ENCODE results near the gene OR2V1. TPM values are rescaled to one million over a fixed set of nuclear protein-coding genes. Genes with fewer than 3 reads are reported as not detected.
"Not testable (repeated sequence)": the region's sequence is repeated elsewhere in the genome, so short reads cannot be mapped to it uniquely, and the experiment has no call there.

The OR2V1 gene
- total RNA-seq, 2 experiments from 2014 or later, result not detected

- ATAC-seq; H3K36me3 Mint-ChIP-seq (ENCODE audit: low read depth); POLR2A ChIA-PET; H3K27ac Mint-ChIP-seq; H3K4me3 Mint-ChIP-seq; H3K4me1 Mint-ChIP-seq (ENCODE audit: low read depth); DNase-seq; CTCF ChIA-PET; H3K9me3 Mint-ChIP-seq (ENCODE audit: insufficient read depth): not testable (repeated sequence)
- peaks cover 22% of the 10 kb centered on the region for H3K27me3 Mint-ChIP-seq (ENCODE audit: low read depth)
These were observed 34.1 kb downstream of the OR2V1 start for GRCh38 chr5:181096721-181097382.

GRCh38 chr5:181095162-181095561 lies 35.8 kb downstream of the OR2V1 start:
- H3K9me3 Mint-ChIP-seq (ENCODE audit: insufficient read depth); CTCF ChIA-PET; ATAC-seq; H3K4me3 Mint-ChIP-seq; H3K4me1 Mint-ChIP-seq (ENCODE audit: low read depth); H3K27ac Mint-ChIP-seq; H3K36me3 Mint-ChIP-seq (ENCODE audit: low read depth); POLR2A ChIA-PET; DNase-seq: not testable (repeated sequence)
- H3K27me3 Mint-ChIP-seq (ENCODE audit: low read depth), result peaks cover 19% of the 10 kb centered on the region

DNA sequence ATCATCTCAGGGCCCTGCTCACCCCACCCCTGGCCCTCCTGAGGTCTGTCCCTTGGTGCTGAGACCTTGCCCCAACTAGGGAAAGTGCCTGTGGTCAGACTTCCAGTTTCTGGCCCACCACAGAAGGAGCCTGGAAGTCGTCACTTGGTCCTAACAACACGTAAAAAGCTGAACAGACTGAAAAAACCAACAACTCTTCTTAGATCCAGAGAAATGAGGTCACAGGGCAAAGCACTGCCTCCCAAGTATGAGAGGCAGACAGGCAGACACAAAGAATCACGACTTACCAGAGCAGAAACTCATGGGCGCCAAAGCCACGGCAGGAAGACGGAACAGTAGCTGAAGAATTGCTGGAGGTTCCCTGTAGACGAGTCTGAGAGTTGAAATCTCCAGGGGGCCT lies 38.5 kb downstream of the OR2V1 start:
- DNase-seq, result no peak
- ATAC-seq, result no peak
- ChIA-PET POLR2A (no interaction called here), CTCF (no interaction called here)
- Mint-ChIP-seq H3K36me3 (ENCODE audit: low read depth) (no peaks in the 10 kb centered on the region), H3K27ac (no peak overlapping the region), H3K27me3 (ENCODE audit: low read depth) (peaks cover 8% of the 10 kb centered on the region), H3K9me3 (ENCODE audit: insufficient read depth) (no peaks in the 10 kb centered on the region), H3K4me1 (ENCODE audit: low read depth) (no peaks in the 10 kb centered on the region), H3K4me3 (no peak overlapping the region)

- Mint-ChIP-seq H3K36me3 (ENCODE audit: low read depth) (no peaks in the 10 kb centered on the region), H3K4me3 (no peak overlapping the region), H3K27me3 (ENCODE audit: low read depth) (peaks cover 39% of the 10 kb centered on the region), H3K4me1 (ENCODE audit: low read depth) (no peaks in the 10 kb centered on the region), H3K27ac (no peak overlapping the region), H3K9me3 (ENCODE audit: insufficient read depth) (no peaks in the 10 kb centered on the region)
- ATAC-seq (no peak), DNase-seq (no peak)
- ChIA-PET CTCF (interaction anchor here (0.9 kb wide), 1 partner anchor 469 kb away, joined by 4 read pairs; no protein-coding TSS in a partner anchor), POLR2A (no interaction called here)
These were observed 42.7 kb downstream of the OR2V1 start for GRCh38 chr5:181088289-181088688.

DNA sequence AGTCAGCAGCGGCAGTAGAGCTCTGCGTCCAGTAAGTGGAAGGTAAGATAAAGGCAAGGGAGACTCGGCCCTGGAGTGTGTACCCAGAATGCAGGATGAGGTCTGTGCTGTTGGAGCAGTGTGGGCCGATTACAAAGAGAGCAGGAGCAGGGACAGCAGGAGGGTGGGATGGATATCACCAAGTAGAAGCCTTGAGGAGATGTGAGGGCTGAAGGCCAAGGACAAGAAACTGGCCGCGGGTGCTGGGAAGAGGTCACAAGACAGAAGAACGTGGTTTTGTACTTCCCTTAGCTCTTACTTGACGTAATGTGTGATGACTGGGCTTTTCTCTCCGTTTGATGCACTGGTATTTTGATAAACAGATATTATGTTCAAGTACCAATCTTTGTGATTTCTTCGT lies 43.7 kb downstream of the OR2V1 start:
- DNase-seq (no peak), ATAC-seq (no peak)
- POLR2A ChIA-PET, result no interaction called here
- Mint-ChIP-seq H3K27me3 (ENCODE audit: low read depth) (peaks cover 39% of the 10 kb centered on the region), H3K4me1 (ENCODE audit: low read depth) (no peaks in the 10 kb centered on the region), H3K4me3 (no peak overlapping the region), H3K36me3 (ENCODE audit: low read depth) (no peaks in the 10 kb centered on the region), H3K9me3 (ENCODE audit: insufficient read depth) (no peaks in the 10 kb centered on the region), H3K27ac (no peak overlapping the region)
- CTCF ChIA-PET, result interaction anchor here (0.9 kb wide), 1 partner anchor 468 kb away, joined by 4 read pairs; no protein-coding TSS in a partner anchor

- H3K4me3 Mint-ChIP-seq, result no peak overlapping the region
- ATAC-seq (no peak), DNase-seq (no peak)
- no peaks in the 10 kb centered on the region for H3K4me1 Mint-ChIP-seq (ENCODE audit: low read depth)
- H3K27ac Mint-ChIP-seq, result no peak overlapping the region
- CTCF ChIA-PET, result no interaction called here
- H3K36me3 Mint-ChIP-seq (ENCODE audit: low read depth), result no peaks in the 10 kb centered on the region
- H3K27me3 Mint-ChIP-seq (ENCODE audit: low read depth), result peaks cover 41% of the 10 kb centered on the region
- H3K9me3 Mint-ChIP-seq (ENCODE audit: insufficient read depth), result no peaks in the 10 kb centered on the region
- POLR2A ChIA-PET, result no interaction called here
These were observed 44.1 kb downstream of the OR2V1 start for GRCh38 chr5:181086884-181087205.

- ChIA-PET CTCF (no interaction called here), POLR2A (no interaction called here)
- no peak overlapping the region for H3K27ac Mint-ChIP-seq
- peaks cover 41% of the 10 kb centered on the region for H3K27me3 Mint-ChIP-seq (ENCODE audit: low read depth)
- no peak overlapping the region for H3K4me3 Mint-ChIP-seq
- no peaks in the 10 kb centered on the region for H3K9me3 Mint-ChIP-seq (ENCODE audit: insufficient read depth)
- H3K36me3 Mint-ChIP-seq (ENCODE audit: low read depth), result no peaks in the 10 kb centered on the region
- ATAC-seq (no peak), DNase-seq (no peak)
- no peaks in the 10 kb centered on the region for H3K4me1 Mint-ChIP-seq (ENCODE audit: low read depth)
These were observed 44.7 kb downstream of the OR2V1 start for GRCh38 chr5:181086026-181086883.

GRCh38 chr5:181084621-181085195 lies 46.3 kb downstream of the OR2V1 start:
- ATAC-seq, result no peak
- H3K36me3 Mint-ChIP-seq (ENCODE audit: low read depth), result no peaks in the 10 kb centered on the region
- ChIA-PET CTCF (no interaction called here), POLR2A (no interaction called here)
- peaks cover 42% of the 10 kb centered on the region for H3K27me3 Mint-ChIP-seq (ENCODE audit: low read depth)
- no peaks in the 10 kb centered on the region for H3K9me3 Mint-ChIP-seq (ENCODE audit: insufficient read depth)
- no peak for DNase-seq
- no peak overlapping the region for H3K4me3 Mint-ChIP-seq
- H3K27ac Mint-ChIP-seq, result no peak overlapping the region
- no peaks in the 10 kb centered on the region for H3K4me1 Mint-ChIP-seq (ENCODE audit: low read depth)

- Mint-ChIP-seq H3K4me3 (no peak overlapping the region), H3K27me3 (ENCODE audit: low read depth) (peaks cover 40% of the 10 kb centered on the region), H3K27ac (no peak overlapping the region), H3K4me1 (ENCODE audit: low read depth) (no peaks in the 10 kb centered on the region), H3K9me3 (ENCODE audit: insufficient read depth) (no peaks in the 10 kb centered on the region), H3K36me3 (ENCODE audit: low read depth) (no peaks in the 10 kb centered on the region)
- DNase-seq, result no peak
- ChIA-PET POLR2A (no interaction called here), CTCF (no interaction called here)
- no peak for ATAC-seq
These were observed 49.0 kb downstream of the OR2V1 start for GRCh38 chr5:181081989-181082388.

GRCh38 chr5:181076920-181077319 lies 54.0 kb downstream of the OR2V1 start:
- ATAC-seq (no peak), DNase-seq (no peak)
- ChIA-PET POLR2A (no interaction called here), CTCF (no interaction called here)
- Mint-ChIP-seq H3K36me3 (ENCODE audit: low read depth) (no peaks in the 10 kb centered on the region), H3K27ac (no peak overlapping the region), H3K27me3 (ENCODE audit: low read depth) (peaks cover 11% of the 10 kb centered on the region), H3K4me1 (ENCODE audit: low read depth) (no peaks in the 10 kb centered on the region), H3K4me3 (no peak overlapping the region), H3K9me3 (ENCODE audit: insufficient read depth) (no peaks in the 10 kb centered on the region)
